ENCODE results near the gene FBXO10. TPM values are rescaled to one million over a fixed set of nuclear protein-coding genes. Genes with fewer than 3 reads are reported as not detected.

FBXO10 gene
- total RNA-seq, 2 experiments from 2014 or later, result 9.4 to 13.2 TPM

DNA sequence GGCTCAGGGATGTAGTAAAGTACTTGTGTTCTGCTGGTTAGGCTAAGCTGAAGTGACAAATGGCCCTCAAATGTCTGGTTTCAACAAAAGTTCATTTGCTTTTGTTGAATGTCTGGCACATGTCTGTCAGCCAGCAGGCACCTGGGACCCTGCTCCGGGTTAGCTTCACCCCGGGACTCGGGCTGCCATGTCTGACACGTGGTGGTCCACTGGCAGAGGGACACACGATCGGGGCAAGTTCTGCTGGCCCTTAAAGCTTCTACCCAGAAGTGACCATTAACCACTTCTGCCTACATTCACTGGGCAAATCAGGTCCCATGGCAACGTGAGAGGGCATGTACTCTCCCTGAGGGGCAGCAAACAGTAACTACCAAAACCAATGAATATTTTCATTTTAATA, 66.6 kb downstream of the FBXO10 start:
- no peaks in the 10 kb centered on the region for H4K20me1 ChIP-seq (ENCODE audit: insufficient read depth, low read length)
- no TSS peak for BruUV-seq (replicated peaks)
- ChIA-PET POLR2A (interaction anchor here (0.7 to 1.0 kb wide), 2 partner anchors 40 to 82 kb away, joined by 3 to 5 read pairs; no protein-coding TSS in a partner anchor), CTCF (ENCODE audit: unreplicated experiment) (no interaction called here)
- H3K36me3 ChIP-seq (ENCODE audit: insufficient read depth, low read length), result peaks cover 44% of the 10 kb centered on the region
- DNase-seq (ENCODE audit: low spot score), result no peak
- no peak overlapping the region for H3K27ac ChIP-seq (ENCODE audit: low read depth, low read length, poor library complexity, severe bottlenecking)
- no peaks in the 10 kb centered on the region for H3K79me2 ChIP-seq (ENCODE audit: insufficient read depth, low read depth, low read length)
- H2AFZ ChIP-seq (ENCODE audit: low read length), result no peak overlapping the region
- H3K9me3 ChIP-seq (ENCODE audit: low read length), result no peaks in the 10 kb centered on the region
- no peak overlapping the region for H3K4me2 ChIP-seq (ENCODE audit: low read length)
- intact Hi-C loops (cut with micrococcal nuclease; ENCODE audit: unreplicated experiment), result no loop called here
- no peak for TF ChIP-seq EZH2phosphoT487 (IDR thresholded peaks at IDR 0.05; ENCODE audit: borderline replicate concordance, low read depth, low read length)
- no peak overlapping the region for H3K4me3 ChIP-seq (ENCODE audit: low read depth, low read length, poor library complexity, severe bottlenecking)
- peaks cover 4% of the 10 kb centered on the region for H3K4me1 ChIP-seq (ENCODE audit: insufficient read depth, low read length, poor library complexity, severe bottlenecking)
- H3K9me2 ChIP-seq (ENCODE audit: insufficient read depth, low read length), result no peaks in the 10 kb centered on the region

DNA sequence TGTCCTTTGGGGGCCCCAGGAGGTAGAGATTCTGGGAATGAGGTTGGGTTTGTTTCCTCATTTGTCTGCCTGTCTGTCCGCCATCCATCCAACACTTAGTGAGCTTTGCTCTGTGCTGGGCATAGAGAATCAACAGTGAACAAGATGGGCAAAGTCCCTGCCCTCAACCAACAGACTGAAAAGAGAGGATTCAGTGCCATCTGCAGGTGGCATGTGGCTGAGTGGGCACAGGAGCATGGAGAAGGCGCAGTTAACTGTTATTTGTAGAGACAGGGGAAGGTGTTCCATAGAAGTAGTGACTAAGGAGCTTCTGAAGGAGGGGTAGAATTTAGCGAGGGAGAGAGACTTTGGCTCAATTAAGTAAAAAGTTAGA, 67.4 kb downstream of the FBXO10 start:
- Histone ChIP-seq H2AFZ (ENCODE audit: low read length) (no peak overlapping the region), H3K4me2 (ENCODE audit: low read length) (no peak overlapping the region), H3K4me1 (ENCODE audit: insufficient read depth, low read length, poor library complexity, severe bottlenecking) (peaks cover 4% of the 10 kb centered on the region), H3K9me2 (ENCODE audit: insufficient read depth, low read length) (no peaks in the 10 kb centered on the region), H4K20me1 (ENCODE audit: insufficient read depth, low read length) (no peaks in the 10 kb centered on the region), H3K79me2 (ENCODE audit: insufficient read depth, low read depth, low read length) (no peaks in the 10 kb centered on the region), H3K36me3 (ENCODE audit: insufficient read depth, low read length) (peaks cover 51% of the 10 kb centered on the region), H3K27ac (ENCODE audit: low read depth, low read length, poor library complexity, severe bottlenecking) (no peak overlapping the region), H3K9me3 (ENCODE audit: low read length) (no peaks in the 10 kb centered on the region), H3K4me3 (ENCODE audit: low read depth, low read length, poor library complexity, severe bottlenecking) (no peak overlapping the region)
- no peak for TF ChIP-seq EZH2phosphoT487 (IDR thresholded peaks at IDR 0.05; ENCODE audit: borderline replicate concordance, low read depth, low read length)
- TF ChIP-seq, protein P1, sequence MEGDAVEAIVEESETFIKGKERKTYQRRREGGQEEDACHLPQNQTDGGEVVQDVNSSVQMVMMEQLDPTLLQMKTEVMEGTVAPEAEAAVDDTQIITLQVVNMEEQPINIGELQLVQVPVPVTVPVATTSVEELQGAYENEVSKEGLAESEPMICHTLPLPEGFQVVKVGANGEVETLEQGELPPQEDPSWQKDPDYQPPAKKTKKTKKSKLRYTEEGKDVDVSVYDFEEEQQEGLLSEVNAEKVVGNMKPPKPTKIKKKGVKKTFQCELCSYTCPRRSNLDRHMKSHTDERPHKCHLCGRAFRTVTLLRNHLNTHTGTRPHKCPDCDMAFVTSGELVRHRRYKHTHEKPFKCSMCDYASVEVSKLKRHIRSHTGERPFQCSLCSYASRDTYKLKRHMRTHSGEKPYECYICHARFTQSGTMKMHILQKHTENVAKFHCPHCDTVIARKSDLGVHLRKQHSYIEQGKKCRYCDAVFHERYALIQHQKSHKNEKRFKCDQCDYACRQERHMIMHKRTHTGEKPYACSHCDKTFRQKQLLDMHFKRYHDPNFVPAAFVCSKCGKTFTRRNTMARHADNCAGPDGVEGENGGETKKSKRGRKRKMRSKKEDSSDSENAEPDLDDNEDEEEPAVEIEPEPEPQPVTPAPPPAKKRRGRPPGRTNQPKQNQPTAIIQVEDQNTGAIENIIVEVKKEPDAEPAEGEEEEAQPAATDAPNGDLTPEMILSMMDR (conservative IDR thresholded peaks at IDR 0.05; ENCODE audit: low read length), result peak; percentile 33; the same call in 1 of the 2 replicates
- intact Hi-C loops (cut with micrococcal nuclease; ENCODE audit: unreplicated experiment), result no loop called here
- no TSS peak for BruUV-seq (replicated peaks)
- DNase-seq (ENCODE audit: low spot score), result no peak
- POLR2A ChIA-PET, result interaction anchor here (0.7 to 1.0 kb wide), 3 partner anchors 15 to 82 kb away, joined by 3 to 5 read pairs (median 3); no protein-coding TSS in a partner anchor
- CTCF ChIA-PET (ENCODE audit: unreplicated experiment), result no interaction called here

DNA sequence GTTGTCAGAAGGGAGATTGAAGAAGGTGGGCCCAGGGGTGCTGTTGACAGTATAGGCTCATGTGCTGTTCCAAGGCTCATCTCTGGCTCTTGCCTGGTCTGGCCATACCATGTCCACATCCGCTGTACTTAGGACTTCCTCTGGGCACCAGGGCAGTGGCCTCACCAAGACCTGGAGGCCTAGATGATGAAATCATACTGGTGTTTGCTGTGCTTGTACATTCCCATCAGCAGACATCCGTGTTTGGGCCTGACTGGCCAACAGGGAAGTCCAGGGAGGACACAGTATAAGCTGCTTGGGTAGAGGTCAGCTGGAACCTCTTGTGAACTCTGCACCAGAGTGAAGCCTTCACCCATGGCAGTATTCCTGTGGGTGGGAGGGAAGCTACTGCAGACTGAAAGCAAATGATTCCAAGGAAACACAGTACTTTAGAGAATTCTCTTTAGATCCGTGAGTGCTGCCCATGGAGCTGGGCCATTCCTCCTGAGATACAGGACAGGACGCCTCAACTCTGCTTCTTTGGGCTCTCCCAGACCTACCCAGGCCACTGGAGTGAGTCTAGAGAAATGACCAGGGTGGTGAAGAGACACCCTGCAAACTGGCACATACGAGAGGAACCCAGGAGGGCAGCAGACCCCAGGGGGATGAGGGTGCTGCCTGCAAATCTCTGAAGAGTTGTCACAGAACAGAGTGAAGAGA, 67.9 kb downstream of the FBXO10 start:
- no peak for DNase-seq (ENCODE audit: low spot score)
- no TSS peak for BruUV-seq (replicated peaks)

More for the DNA sequence above, 67.9 kb downstream of the FBXO10 start:
- Histone ChIP-seq H3K4me1 (ENCODE audit: insufficient read depth, low read length, poor library complexity, severe bottlenecking) (peaks cover 4% of the 10 kb centered on the region), H3K79me2 (ENCODE audit: insufficient read depth, low read depth, low read length) (no peaks in the 10 kb centered on the region), H3K9me2 (ENCODE audit: insufficient read depth, low read length) (no peaks in the 10 kb centered on the region), H3K9me3 (ENCODE audit: low read length) (no peaks in the 10 kb centered on the region), H3K27ac (ENCODE audit: low read depth, low read length, poor library complexity, severe bottlenecking) (no peak overlapping the region), H2AFZ (ENCODE audit: low read length) (no peak overlapping the region), H3K4me2 (ENCODE audit: low read length) (no peak overlapping the region), H3K36me3 (ENCODE audit: insufficient read depth, low read length) (peaks cover 56% of the 10 kb centered on the region), H4K20me1 (ENCODE audit: insufficient read depth, low read length) (no peaks in the 10 kb centered on the region), H3K4me3 (ENCODE audit: low read depth, low read length, poor library complexity, severe bottlenecking) (no peak overlapping the region)
- ChIA-PET POLR2A (interaction anchor here (0.7 kb wide), 1 partner anchor 15 kb away, joined by 3 read pairs; no protein-coding TSS in a partner anchor), CTCF (ENCODE audit: unreplicated experiment) (interaction anchor here (0.6 kb wide), 1 partner anchor 14 kb away, joined by 3 read pairs; no protein-coding TSS in a partner anchor)
- intact Hi-C loops (cut with micrococcal nuclease; ENCODE audit: unreplicated experiment), result no loop called here
- TF ChIP-seq, protein P1 (conservative IDR thresholded peaks at IDR 0.05; ENCODE audit: low read length), result no peak
- TF ChIP-seq EZH2phosphoT487 (IDR thresholded peaks at IDR 0.05; ENCODE audit: borderline replicate concordance, low read depth, low read length), result no peak
